Stimulated activated CD4-positive, alpha-beta T cell treated with anti-CD3 and anti-CD28 coated beads, Interleukin-2, amount 100 ng/mL, for 24 hours (primary cell): ENCODE results near the gene PSMC5.
"Not testable (repeated sequence)": the region's sequence is repeated elsewhere in the genome, so short reads cannot be mapped to it uniquely, and the experiment has no call there.

ENCODE experiments used
- DNase-seq, 2 donors: peaks; one replicate each; pipeline ENCODE4 v3.0.0-alpha.2; 2020

PSMC5 gene

GRCh38 chr17:63874061-63874626, 46.9 kb downstream of the PSMC5 start:
- DNase-seq, result not testable (repeated sequence)

DNA sequence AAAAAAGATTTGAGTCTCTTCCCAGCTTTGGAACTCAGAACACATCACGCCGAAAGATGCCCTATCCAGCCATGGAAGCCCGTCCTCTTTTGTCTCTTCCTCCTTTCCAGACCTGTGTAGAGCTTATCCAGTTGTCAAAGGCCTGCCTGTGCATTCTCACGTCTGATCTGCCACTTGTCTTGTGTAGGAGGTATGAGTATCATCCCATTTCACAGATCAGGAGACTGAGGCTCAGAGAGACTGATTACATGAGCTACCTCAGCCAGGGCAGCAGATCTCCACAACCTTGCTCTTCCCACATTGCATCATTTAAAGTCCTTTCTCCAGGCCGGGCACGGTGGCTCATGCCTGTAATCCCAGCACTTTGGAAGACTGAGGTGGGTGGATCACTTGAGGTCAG, 47.5 kb downstream of the PSMC5 start:
- not testable (repeated sequence) for DNase-seq

DNA sequence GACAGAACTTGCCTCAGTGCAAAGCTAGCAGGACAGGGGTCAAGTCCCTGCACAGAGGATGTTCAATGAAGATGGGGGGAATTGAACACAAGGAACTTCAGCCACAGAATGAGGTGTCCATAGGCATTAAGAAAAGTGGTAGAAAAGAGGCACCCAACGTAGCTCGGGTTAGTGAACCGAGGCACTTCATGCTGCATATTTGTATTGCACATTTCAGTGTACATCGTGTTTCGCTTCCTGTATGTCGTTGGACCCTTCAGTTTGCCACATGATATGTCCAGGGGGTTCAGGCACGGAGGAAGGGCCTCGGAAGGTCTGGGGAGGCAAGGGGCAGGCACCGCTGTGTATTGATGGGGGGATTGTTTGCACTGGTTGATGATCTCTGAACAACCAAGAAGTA, 51.2 kb downstream of the PSMC5 start:
- not testable (repeated sequence) for DNase-seq

GRCh38 chr17:63880706-63881105, 53.5 kb downstream of the PSMC5 start:
- DNase-seq, result no peak

DNA sequence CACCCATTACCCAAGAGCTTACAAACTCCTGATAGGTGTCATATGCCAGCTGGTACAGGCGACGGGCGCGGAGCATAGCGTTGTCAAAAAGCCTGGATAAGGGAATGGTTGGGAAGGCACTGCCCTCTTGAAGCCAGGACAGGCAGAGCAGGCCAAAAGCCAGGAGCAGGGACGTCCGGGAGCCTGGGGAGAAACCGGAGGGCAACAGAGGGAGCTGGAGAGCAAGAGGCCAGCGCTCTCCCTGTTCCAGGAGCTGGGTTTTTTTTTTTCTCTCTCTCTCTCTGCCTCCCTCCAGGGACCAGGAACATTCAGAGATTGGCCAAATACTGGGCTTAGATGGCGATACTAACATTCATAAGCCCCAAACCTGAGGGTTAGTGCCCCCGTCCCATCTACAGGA, 54.1 kb downstream of the PSMC5 start:
- DNase-seq, result not testable (repeated sequence)
